ENCODE results near the gene PRDM5.
"Not testable (repeated sequence)": the region's sequence is repeated elsewhere in the genome, so short reads cannot be mapped to it uniquely, and the experiment has no call there.

The PRDM5 gene

DNA sequence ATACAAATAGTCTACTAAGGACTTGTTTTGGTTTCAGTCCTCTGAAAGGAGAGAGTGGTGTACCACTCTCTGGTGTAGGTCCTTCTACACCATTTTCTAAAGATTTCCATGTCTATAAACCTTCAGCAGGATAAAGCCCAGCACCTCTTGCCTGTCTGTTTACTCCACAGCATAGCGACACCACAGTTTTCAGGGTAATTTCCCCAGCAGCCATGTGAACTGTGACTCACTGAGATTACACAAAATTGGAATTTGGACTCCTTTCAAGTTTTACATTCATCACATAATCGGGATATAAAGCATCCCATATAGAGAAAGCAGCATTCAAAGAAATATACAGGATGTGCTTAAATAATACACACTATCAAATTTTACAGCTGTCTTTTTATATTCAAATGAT, 229.6 kb downstream of the PRDM5 start:
- DNase-seq: no peak

DNA sequence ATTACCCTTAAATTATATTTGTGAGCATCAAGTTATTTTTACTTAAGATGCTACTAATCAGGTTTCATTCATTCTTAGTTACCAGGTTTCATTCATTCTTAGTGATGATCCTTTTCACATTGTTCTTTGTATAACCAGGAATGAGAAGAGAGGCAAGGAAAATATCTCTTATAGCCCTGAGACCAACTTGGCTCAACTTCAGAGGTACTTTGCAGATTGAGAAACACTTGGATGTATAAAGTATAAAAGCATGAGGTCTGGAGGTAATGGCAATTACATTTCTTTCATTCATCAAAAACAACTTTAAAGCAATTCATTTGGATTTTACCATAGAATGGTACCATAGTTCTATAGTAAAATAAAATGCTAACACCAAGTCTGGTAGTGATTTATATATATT, 231.0 kb downstream of the PRDM5 start:
- DNase-seq: no peak

DNA sequence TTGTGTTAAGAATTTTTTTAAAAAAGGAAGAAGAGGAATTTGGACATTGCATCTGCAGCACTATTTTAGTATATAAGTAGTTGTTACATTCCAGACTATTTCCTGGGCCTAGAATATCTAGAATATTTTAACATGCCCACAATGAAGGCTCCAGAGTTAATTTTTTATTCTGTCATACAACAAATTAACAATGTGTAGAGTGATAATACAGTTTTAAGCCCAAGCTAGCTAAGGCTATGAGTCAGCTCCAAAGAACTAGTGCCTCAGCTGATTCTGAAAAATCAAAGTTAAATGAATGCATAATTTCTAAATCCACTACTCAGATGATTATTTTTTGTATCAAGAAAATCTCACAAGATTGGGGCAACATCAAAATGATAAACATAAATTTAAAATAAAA, 231.4 kb downstream of the PRDM5 start:
- no peak for DNase-seq

DNA sequence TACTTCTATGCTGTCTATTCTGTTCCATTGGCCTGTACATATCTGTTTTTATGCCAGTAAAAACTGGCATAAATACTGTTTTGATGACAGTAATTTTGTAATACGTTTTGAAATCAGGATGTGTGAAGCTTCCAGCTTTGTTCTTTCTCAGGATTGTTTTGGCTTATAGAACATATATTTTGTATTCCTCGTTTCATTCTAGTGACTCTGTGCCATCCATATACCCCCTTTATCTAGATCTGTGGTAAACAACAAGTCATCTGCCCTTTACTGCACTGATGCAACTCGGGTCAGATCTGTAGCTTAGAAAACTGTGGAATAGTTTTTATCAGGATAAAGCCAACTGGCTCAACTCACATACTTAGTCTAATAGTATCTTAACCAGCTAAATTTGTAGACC, 233.7 kb downstream of the PRDM5 start:
- no peak for DNase-seq

DNA sequence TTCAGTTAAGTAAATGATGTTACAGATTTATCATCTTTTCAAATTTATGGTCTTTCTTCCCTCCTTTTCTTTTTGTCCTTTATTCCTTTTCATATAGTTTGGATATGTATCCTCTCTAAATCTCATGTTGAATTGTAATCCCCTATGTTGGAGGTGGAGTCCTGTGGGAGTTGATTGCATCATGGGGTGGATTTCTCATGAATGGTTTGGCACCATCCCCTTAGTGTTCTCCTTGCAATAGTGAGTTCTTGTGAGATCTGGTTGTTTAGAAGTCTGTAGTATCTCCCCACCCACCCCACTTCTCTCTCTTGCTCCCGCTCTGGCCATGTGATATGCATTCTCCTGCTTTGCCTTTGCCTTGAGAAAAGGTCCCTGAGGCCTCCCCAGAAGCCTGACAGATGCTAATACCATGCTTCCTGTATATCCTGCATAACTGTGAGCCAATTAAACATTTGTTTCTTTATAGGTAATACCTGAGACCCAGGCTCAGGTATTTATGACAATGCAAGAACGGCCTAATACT, 236.7 kb downstream of the PRDM5 start:
- no peak for DNase-seq

DNA sequence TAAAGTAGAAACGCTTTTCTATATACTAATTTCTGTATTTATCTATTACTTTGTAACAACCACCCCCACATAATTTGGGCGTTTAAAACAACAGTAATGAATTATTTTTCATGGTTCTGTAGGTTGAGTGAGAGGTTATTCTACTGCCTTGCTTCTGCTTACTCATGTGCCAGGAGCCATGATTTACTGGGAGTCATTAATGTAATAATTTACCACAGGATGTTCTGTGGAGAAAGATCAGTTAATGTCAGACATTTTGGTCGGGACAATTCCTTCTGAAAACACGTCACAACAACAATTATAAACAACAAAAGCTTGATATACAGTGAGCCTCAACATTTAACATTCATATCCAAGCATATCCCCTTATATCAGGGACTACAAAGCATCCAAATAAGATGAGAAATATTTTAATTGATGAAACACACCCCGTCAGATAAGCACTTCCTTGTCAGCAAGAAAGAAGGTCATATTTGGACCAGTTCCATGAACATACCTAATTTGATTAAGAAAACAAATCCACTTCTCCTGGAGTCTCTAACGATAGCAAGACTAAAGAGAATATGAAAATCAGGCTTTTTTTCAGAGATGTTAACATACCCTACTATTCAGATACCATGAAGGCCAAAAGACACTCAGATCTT, 238.5 kb downstream of the PRDM5 start:
- DNase-seq: no peak

DNA sequence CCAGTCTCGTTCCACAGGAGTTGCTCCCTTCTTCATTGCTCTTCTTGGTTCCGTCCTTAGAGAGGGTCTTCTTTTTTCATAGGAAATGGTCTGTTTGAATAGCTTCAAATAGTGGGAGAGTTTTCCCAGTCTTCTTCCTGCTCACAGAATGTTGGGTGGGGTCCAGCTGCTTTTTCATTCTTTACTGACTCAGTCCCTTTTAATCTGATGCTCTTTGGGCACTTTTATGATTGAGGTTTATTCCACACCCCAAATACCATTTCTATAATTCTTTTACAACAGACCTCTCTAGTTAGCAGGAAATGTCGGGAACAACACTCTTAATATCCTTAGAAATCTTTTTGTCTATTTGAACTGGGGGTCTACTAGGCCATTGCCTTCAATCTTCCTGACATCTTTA, 239.5 kb downstream of the PRDM5 start:
- DNase-seq: no peak

DNA sequence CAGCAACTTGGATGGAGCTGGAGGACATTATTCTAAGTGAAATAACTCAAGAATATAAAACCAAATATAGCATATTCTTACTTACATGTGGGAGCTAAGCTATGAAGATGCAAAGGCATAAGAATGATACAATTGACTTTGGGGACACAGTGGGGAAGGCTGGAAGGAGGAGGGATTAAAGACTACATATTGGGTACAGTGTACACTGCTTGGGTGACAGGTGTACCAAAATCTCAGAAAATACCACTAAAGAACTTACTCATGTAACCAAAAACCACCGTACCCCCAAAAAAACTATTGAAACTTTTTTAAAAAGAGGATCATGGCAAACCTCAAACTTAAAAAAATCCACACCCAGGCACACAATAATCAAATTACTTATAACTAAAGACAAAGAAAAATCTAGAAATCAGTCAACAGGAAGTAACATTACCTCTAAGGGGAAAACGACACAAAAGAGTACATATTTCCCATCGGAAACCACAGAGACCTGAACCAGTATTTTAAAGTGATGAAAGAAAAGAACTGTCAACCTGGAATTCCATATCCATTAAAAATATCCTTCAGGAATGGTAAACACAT, 241.8 kb downstream of the PRDM5 start:
- no peak for DNase-seq

DNA sequence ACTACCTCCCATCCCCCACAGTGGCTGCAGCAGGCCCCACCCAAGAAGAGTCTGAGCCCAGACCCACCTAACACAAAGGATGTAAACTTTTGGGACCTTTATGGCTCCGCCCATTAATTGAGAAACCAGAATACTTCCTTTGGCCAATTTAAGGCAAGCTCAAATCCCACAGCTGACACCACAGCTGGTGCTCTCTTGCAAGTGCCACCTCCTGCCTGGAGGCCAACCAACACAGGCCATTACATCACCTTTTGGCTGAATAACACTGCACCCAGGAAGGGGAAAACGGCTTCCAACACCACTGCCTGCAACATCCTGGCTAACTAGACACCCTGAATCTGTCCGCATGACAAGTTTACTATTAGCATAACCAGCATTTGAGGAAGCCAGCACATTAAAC, 248.8 kb downstream of the PRDM5 start:
- no peak for DNase-seq

DNA sequence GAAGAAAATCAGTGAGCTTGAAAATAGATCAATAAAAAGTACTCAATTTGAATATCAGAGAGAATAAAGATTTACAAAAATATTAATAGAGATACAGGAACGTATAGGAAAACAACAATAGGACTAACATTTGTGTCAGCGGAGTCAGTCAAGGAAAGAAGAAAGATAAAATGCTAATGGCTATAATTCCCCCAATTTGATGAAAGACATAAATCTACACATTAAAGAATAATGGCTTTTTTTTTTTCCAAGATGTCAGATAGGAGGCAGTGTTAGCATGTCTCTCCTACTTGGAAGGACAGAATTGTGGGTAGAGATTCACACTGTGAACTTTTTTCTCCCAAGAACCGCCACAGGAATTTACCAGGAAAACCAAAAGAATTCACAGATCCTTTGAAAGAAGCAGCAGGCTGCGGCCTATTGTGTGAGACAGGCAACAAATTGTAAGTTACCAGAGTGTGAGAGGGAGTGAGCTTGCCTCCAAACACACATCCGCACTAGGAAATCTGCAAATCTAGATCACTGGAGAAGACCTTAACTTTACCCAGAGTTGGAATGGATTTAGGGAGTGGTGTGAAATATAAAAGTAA, 249.9 kb downstream of the PRDM5 start:
- DNase-seq: no peak

DNA sequence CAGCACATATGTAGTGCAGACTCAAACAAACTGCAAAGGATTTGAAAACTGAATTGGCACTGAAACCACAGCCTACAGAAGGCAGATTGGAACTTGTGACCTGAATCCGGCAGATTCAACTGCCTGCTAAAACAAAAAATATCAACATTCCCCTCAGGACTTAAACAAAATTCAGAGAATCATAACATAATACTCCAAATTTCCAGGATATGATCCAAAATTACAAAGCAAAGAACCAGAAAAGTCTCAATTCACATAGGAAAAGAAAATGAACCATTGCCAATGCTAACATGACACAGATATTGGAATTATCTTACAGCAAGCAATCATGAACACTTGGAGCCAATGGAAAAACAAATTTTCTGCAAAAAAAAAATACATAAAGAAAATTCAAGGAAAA, 250.4 kb downstream of the PRDM5 start:
- no peak for DNase-seq

DNA sequence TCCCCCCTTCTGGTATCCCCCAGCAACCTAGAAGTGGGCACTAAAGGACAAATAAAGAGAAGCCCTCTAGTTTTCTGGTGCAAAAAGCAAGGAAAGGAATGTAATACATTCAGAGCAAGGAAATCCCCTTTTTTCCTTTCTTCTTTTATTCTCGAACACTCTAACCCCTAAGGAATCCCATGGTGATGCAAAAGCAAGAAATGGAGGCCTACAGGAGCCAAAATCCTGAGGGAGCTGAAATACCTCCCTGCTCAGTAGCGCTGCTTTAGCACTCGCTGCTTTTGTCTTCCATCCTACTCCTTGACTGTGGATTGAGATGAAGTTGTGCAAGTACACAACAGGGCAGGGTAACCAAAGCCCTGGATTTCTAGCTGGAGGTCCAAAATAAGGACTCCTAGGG, 251.0 kb downstream of the PRDM5 start:
- DNase-seq: no peak

DNA sequence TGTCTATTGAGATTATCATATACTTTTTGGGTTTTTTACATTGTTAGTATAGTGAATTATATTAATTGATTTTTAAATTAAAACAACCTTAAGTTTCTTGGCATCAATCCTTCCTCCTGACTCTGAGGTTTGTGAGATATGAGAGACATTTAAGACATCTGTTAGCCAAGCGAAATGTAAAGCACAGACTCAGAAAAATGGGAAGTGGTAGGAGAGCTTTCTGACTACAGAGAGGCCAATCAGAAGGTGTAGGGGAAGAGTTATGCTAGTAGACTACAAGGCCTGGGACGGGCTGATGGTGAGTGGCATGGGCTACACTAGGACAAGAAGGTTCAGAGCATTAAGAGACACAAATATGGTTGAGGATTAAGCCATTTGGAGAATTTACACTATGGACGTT, 255.4 kb downstream of the PRDM5 start:
- no peak for DNase-seq

DNA sequence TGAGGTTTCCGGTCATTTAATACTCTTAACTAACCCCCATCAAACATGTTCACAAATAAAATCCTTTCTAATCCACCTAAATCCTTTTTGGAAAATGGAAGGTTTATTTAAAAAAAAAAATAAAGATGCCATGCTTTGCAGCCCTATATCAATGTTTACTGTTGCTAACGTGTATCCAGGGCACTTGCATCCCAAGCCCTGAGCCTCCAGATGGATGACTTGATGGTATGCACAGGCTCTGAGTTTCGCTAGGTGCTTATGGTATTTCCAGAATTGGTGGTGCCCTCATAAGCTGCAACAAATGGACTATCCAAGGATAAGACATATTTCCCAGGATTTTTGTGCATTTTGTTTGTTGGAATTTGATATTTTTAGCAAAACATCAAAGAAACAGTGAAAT, 257.7 kb downstream of the PRDM5 start:
- no peak for DNase-seq

DNA sequence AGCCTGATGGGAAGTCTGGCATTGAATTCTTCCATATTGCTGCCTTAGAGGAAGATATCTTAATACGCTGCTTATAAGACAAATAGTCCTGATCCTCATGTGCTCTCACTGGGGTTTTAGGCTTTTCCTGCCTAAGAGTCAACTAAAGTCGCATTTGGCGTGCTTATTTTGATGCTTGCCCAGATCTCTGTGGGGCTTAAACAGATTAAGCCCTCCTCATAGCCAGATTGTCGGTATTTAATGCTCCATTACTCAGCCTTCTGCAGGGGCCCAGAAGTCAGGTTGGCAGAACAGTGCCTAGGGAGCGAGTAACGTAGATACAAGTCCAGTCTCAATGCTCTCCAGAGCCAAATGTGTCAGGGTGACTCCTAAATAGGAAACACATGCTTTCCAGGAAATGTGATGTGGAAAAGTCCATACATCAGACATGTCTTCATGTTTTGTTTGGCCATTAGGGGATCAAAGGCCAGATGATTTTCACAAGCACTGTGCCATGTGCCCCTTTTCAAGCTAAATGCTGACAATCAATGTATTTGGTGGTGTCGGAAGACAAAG, 262.8 kb downstream of the PRDM5 start:
- DNase-seq: no peak

DNA sequence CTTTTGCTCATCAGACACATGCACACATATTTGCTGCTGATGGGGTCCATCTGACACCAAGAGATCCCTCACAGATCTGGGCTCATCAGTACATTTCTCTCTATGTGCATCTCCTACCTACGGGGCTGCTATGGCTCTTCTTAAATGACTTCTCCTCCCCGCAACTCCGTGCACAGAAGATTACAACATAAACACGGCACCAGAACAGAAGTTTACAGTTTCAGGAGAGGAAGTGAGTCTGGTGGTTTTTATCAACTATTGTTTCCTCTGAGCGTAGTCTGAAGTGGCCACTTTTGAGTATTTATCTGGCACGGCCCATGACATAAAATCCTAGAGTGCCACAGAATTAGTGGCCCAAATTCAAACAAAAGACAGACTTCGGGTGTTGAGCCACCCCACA, 263.8 kb downstream of the PRDM5 start:
- no peak for DNase-seq

DNA sequence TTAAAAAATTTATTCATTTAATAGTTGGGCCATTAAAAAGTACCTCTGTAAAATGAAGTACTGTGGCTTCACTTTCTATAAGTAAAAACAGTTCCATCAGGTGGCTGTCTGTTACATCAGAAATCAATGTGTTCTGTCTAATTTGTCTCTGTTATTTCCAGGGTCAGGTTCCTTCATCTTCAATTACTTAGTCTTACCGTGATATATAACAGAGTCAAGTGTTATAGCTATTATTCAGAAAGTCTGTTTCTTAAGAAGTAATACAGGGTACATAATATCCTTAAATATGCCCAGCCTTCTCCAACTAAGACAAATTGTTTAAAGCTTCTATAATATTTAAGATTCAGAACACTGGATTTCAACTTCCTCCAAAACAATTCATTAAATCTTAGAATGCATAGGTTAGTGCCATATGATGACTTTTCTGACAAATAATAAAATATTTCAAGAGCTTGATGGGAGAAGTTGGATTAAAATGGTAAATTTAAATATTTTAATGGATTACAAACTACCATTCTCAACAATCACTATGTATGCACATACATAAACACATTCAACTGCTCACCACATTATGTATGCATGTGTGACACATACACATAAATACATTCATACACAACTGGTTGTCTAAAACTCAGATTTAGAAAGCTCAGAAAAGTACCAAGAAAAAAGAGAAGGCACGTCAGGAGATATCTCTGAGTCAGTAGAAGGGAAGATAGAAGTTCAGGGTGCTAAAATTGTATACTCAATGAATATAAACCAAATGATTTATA, 268.5 kb downstream of the PRDM5 start:
- DNase-seq: no peak

DNA sequence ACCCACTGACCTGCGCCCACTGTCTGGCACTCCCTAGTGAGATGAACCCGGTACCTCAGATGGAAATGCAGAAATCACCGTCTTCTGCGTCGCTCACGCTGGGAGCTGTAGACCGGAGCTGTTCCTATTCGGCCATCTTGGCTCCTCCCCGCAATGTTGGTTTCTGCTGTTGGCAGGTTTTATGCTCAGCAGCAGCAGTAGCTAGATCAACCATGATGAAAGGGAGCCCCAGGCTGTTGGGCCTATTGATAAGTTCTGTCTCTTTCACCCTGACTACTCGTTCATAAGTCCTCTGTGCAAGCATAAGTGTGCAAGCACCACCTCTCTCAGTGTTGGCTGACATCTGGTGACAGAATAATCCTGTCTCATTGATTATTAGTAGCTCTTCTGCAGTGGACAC, 274.2 kb downstream of the PRDM5 start:
- DNase-seq: not testable (repeated sequence)
